ENCODE data around the gene BRSK2. TPM values are rescaled to one million over a fixed set of nuclear protein-coding genes. Genes with fewer than 3 reads are reported as not detected.

BRSK2 gene
- total RNA-seq, 1 experiment from 2014 or later = 1.2 TPM

DNA sequence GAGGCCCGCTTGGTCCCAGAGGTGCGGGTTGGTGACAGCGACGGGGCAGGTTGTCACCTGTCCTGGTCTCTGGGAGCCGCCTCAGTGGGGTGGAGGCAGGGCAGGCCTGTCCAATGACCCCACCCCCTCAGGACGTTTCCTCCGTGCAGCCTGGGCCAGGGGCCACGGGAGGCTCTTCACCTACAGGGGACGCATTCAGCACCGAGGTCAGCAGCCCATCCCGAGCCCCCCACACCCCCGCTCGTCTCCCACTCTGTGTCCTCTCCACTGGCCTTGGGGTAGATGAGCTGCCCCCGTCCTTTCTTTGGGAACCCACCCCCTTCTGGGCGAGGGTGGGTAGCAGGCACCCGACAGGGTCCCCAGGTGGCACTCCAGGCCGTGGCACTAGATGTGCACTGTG is 35.7 kb downstream of the BRSK2 start:
- ChIA-PET CTCF (no interaction called here), POLR2A (ENCODE audit: unreplicated experiment) (no interaction called here)
- H3K4me1 ChIP-seq (ENCODE audit: insufficient read depth, low read length) = no peaks in the 10 kb centered on the region
- H3K4me3 ChIP-seq (ENCODE audit: low read length) = no peak overlapping the region
- H3K4me2 ChIP-seq (ENCODE audit: low read length) = no peak overlapping the region
- no peaks in the 10 kb centered on the region for H3K79me2 ChIP-seq (ENCODE audit: low read length)
- ATAC-seq = no peak
- no peak overlapping the region for H2AFZ ChIP-seq (ENCODE audit: low read length)
- H3K27me3 ChIP-seq (ENCODE audit: low read length) = no peaks in the 10 kb centered on the region
- H4K20me1 ChIP-seq (ENCODE audit: low read length) = no peaks in the 10 kb centered on the region
- no peaks in the 10 kb centered on the region for H3K36me3 ChIP-seq (ENCODE audit: low read depth, low read length)
- DNase-seq = no peak
- no peak overlapping the region for H3K27ac ChIP-seq (ENCODE audit: low read length)
- no peak for TF ChIP-seq EZH2phosphoT487 (IDR thresholded peaks at IDR 0.05; ENCODE audit: borderline replicate concordance, low read length)
- TF ChIP-seq EZH2 (IDR thresholded peaks at IDR 0.05; ENCODE audit: low read length, unreplicated experiment) = no peak
- TF ChIP-seq, protein P1, sequence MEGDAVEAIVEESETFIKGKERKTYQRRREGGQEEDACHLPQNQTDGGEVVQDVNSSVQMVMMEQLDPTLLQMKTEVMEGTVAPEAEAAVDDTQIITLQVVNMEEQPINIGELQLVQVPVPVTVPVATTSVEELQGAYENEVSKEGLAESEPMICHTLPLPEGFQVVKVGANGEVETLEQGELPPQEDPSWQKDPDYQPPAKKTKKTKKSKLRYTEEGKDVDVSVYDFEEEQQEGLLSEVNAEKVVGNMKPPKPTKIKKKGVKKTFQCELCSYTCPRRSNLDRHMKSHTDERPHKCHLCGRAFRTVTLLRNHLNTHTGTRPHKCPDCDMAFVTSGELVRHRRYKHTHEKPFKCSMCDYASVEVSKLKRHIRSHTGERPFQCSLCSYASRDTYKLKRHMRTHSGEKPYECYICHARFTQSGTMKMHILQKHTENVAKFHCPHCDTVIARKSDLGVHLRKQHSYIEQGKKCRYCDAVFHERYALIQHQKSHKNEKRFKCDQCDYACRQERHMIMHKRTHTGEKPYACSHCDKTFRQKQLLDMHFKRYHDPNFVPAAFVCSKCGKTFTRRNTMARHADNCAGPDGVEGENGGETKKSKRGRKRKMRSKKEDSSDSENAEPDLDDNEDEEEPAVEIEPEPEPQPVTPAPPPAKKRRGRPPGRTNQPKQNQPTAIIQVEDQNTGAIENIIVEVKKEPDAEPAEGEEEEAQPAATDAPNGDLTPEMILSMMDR (conservative IDR thresholded peaks at IDR 0.05; ENCODE audit: low read depth, low read length) = no peak
- no peaks in the 10 kb centered on the region for H3K9me2 ChIP-seq (replicated peaks; ENCODE audit: low read length)
- no TSS peak for BruUV-seq (replicated peaks)
- H3K9ac ChIP-seq (ENCODE audit: low read length) = no peak overlapping the region
- intact Hi-C loops (cut with micrococcal nuclease) = no loop called here
- no peaks in the 10 kb centered on the region for H3K9me3 ChIP-seq (ENCODE audit: low read length)
- no peaks in the 10 kb centered on the region for H3F3A ChIP-seq (ENCODE audit: low read length, unreplicated experiment)

GRCh38 chr11:1428762-1429316 is 39.1 kb downstream of the BRSK2 start:
- no peak for ATAC-seq
- Histone ChIP-seq H3K36me3 (ENCODE audit: low read depth, low read length) (no peaks in the 10 kb centered on the region), H2AFZ (ENCODE audit: low read length) (no peak overlapping the region), H3K27ac (ENCODE audit: low read length) (no peak overlapping the region), H3K4me2 (ENCODE audit: low read length) (no peak overlapping the region), H3K4me1 (ENCODE audit: insufficient read depth, low read length) (no peaks in the 10 kb centered on the region), H3K9me3 (ENCODE audit: low read length) (no peaks in the 10 kb centered on the region), H3K4me3 (ENCODE audit: low read length) (no peak overlapping the region), H3K79me2 (ENCODE audit: low read length) (no peaks in the 10 kb centered on the region), H3K9ac (ENCODE audit: low read length) (no peak overlapping the region), H3K9me2 (replicated peaks; ENCODE audit: low read length) (no peaks in the 10 kb centered on the region), H3K27me3 (ENCODE audit: low read length) (no peaks in the 10 kb centered on the region), H4K20me1 (ENCODE audit: low read length) (no peaks in the 10 kb centered on the region), H3F3A (ENCODE audit: low read length, unreplicated experiment) (no peaks in the 10 kb centered on the region)
- intact Hi-C loops (cut with micrococcal nuclease) = no loop called here
- BruUV-seq (replicated peaks) = no TSS peak
- DNase-seq = no peak
- CTCF ChIA-PET = no interaction called here
- TF ChIP-seq EZH2 (IDR thresholded peaks at IDR 0.05; ENCODE audit: low read length, unreplicated experiment) (no peak), EZH2phosphoT487 (IDR thresholded peaks at IDR 0.05; ENCODE audit: borderline replicate concordance, low read length) (no peak)
- TF ChIP-seq, protein P1 (conservative IDR thresholded peaks at IDR 0.05; ENCODE audit: low read depth, low read length) = no peak
- POLR2A ChIA-PET (ENCODE audit: unreplicated experiment) = no interaction called here

DNA sequence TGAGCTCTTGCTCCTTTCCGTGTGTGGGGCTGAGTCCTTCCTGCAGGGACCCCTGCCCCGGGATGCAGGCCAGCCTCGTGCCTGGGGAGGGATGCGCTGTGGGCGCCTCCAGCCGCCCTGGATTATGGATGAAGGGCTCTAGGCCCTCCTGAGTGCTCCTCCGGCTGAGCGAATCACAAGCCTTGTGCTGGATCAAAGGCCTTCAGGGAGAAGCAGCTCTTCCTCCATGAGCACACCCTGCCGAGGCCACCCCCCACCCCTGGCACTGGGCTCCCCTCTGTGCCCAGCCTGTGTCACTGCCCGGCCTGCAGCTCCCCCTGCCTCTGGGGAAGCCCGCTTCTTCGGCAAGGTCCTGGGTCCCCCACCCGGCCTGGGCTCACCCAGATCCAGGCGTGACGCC is 43.8 kb downstream of the BRSK2 start:
- POLR2A ChIA-PET (ENCODE audit: unreplicated experiment) = no interaction called here
- CTCF ChIA-PET = no interaction called here
- intact Hi-C loops (cut with micrococcal nuclease) = no loop called here

More for the DNA sequence above, 43.8 kb downstream of the BRSK2 start:
- Histone ChIP-seq H3K4me3 (ENCODE audit: low read length) (no peak overlapping the region), H3K4me2 (ENCODE audit: low read length) (no peak overlapping the region), H3K36me3 (ENCODE audit: low read depth, low read length) (no peaks in the 10 kb centered on the region), H3F3A (ENCODE audit: low read length, unreplicated experiment) (no peaks in the 10 kb centered on the region), H3K9me2 (replicated peaks; ENCODE audit: low read length) (no peaks in the 10 kb centered on the region), H2AFZ (ENCODE audit: low read length) (no peak overlapping the region), H4K20me1 (ENCODE audit: low read length) (no peaks in the 10 kb centered on the region), H3K9me3 (ENCODE audit: low read length) (no peaks in the 10 kb centered on the region), H3K4me1 (ENCODE audit: insufficient read depth, low read length) (no peaks in the 10 kb centered on the region), H3K27me3 (ENCODE audit: low read length) (no peaks in the 10 kb centered on the region), H3K27ac (ENCODE audit: low read length) (no peak overlapping the region), H3K9ac (ENCODE audit: low read length) (no peak overlapping the region), H3K79me2 (ENCODE audit: low read length) (no peaks in the 10 kb centered on the region)
- BruUV-seq (replicated peaks) = no TSS peak
- TF ChIP-seq EZH2 (IDR thresholded peaks at IDR 0.05; ENCODE audit: low read length, unreplicated experiment) = no peak
- TF ChIP-seq, protein P1 (conservative IDR thresholded peaks at IDR 0.05; ENCODE audit: low read depth, low read length) = no peak
- TF ChIP-seq EZH2phosphoT487 (IDR thresholded peaks at IDR 0.05; ENCODE audit: borderline replicate concordance, low read length) = no peak
- ATAC-seq (no peak), DNase-seq (no peak)
